Esophagus muscularis mucosa (tissue), 4 donors: ENCODE measurements around the gene MCAT.

ENCODE experiments used
- EP300 ChIP-seq: sonication (generic); formaldehyde crosslinking; IDR thresholded peaks from one replicate; pipeline ENCODE4 v1.6.1; 2017; ENCODE audit warnings: antibody characterized with exemption
- POLR2A ChIP-seq: fragments of 450-650 bp; IDR thresholded peaks from one replicate; pipeline ENCODE4 v1.6.1; 2017; ENCODE audit warnings: antibody characterized with exemption, moderate library complexity, mild to moderate bottlenecking, low read depth
- POLR2AphosphoS5 ChIP-seq, 2 donors: sonication (generic); formaldehyde crosslinking; IDR thresholded peaks; one replicate each; pipeline ENCODE4 v1.6.1; 2017; ENCODE audit warnings: antibody characterized with exemption in 2 of 2
- TF ChIP-seq, protein P1 (sequence below), 3 experiments: fragments of 200-600 bp in 2 of 3; fragments of 450-650 bp in 1 of 3; sonication (generic) in 2 of 3; IDR thresholded peaks; one replicate each; pipeline ENCODE4 v1.5.1; 2017 to 2019; ENCODE audit warnings: antibody characterized with exemption in 3 of 3, mild to moderate bottlenecking in 2 of 3, moderate library complexity in 1 of 3

DNA sequence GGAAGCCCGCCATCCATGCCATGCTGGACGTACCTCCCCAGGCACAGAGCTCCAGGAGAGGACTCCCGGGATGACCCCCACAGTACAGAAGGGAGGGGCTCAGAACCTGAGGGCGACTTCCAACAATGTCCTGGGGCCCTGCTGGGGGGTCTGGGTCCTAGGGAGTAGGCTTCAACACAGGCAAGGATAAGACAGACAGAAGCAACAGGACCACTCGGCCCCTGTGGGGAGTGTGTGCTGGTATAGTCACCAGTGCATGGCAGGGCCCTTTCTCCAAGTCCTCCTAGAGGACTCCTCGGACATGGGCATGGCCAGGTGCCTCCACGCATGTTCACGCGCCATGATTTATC, 26.9 kb upstream of the MCAT start:
- TF ChIP-seq, protein P1, sequence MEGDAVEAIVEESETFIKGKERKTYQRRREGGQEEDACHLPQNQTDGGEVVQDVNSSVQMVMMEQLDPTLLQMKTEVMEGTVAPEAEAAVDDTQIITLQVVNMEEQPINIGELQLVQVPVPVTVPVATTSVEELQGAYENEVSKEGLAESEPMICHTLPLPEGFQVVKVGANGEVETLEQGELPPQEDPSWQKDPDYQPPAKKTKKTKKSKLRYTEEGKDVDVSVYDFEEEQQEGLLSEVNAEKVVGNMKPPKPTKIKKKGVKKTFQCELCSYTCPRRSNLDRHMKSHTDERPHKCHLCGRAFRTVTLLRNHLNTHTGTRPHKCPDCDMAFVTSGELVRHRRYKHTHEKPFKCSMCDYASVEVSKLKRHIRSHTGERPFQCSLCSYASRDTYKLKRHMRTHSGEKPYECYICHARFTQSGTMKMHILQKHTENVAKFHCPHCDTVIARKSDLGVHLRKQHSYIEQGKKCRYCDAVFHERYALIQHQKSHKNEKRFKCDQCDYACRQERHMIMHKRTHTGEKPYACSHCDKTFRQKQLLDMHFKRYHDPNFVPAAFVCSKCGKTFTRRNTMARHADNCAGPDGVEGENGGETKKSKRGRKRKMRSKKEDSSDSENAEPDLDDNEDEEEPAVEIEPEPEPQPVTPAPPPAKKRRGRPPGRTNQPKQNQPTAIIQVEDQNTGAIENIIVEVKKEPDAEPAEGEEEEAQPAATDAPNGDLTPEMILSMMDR (IDR thresholded peaks at IDR 0.05), result no peak
- TF ChIP-seq POLR2A (no peak), EP300 (no peak), POLR2AphosphoS5 (IDR thresholded peaks at IDR 0.05) (no peak)
